ENCODE measurements around the gene SLC17A2. TPM values are rescaled to one million over a fixed set of nuclear protein-coding genes. Genes with fewer than 3 reads are reported as not detected.

Gene SLC17A2
- total and polyA plus RNA-seq, 2 of the 8 experiments (the other 6 are each of a cell fraction or from before 2014, with no cell fraction given) = not detected

GRCh38 chr6:25882051-25882496 is 48.4 kb downstream of the SLC17A2 start:
- H3K23ac ChIP-seq (ENCODE audit: insufficient read length) = no peak overlapping the region
- DNase-seq (ENCODE audit: low read depth in 1 of 2, low spot score in 2 of 2) (peak; percentile 57 to 72), FAIRE-seq (no peak)
- no peak overlapping the region for H2BK15ac ChIP-seq (ENCODE audit: low read length)
- no peak overlapping the region for H2BK12ac ChIP-seq (ENCODE audit: low read depth, low read length)
- H3K4me1 ChIP-seq (replicated peaks in 1 of 4; ENCODE audit: control insufficient read depth in 3 of 4, insufficient read depth in 4 of 4, low read length in 3 of 4) = no peaks in the 10 kb centered on the region; a peak in 1 of 7 replicates
- peaks cover 0 to 4% (median 0%) of the 10 kb centered on the region in 4 experiments; a peak in 1 of 7 replicates for H3K27me3 ChIP-seq (replicated peaks in 1 of 4; ENCODE audit: control insufficient read depth in 3 of 4, extremely low read depth in 1 of 4, insufficient read depth in 3 of 4, low read length in 3 of 4)
- peak overlapping the region; percentile 75; the same call in 1 of the 2 replicates for H4K8ac ChIP-seq (ENCODE audit: extremely low read depth, insufficient read depth, low read length)
- H2AK5ac ChIP-seq (ENCODE audit: low read depth, low read length) = no peak overlapping the region
- H3K14ac ChIP-seq (ENCODE audit: insufficient read length) = no peak overlapping the region
- WGBS, 2 experiments (ENCODE audit: extremely low coverage in 1 of 2, insufficient coverage in 1 of 2, insufficient read length in 1 of 2, insufficient replicate concordance in 2 of 2, low coverage in 1 of 2, low lambda C conversion rate in 2 of 2, missing lambda C conversion rate in 1 of 2) = 51% methylated on average over 28 of the region's 28 CpGs; no CpG with 5 or more reads in 1 of the 2 experiments
- H2BK120ac ChIP-seq (replicated peaks; ENCODE audit: low read depth, low read length) = no peak overlapping the region
- no peaks in the 10 kb centered on the region for H3K9me3 ChIP-seq (ENCODE audit: insufficient read depth in 2 of 2, low read depth in 1 of 2, low read length in 1 of 2)
- H3K27ac ChIP-seq (ENCODE audit: low read depth, low read length) = no peak overlapping the region
- no peak overlapping the region for H3K56ac ChIP-seq (replicated peaks; ENCODE audit: insufficient read length, low read depth, low read length)
- no peak overlapping the region for H4K5ac ChIP-seq (ENCODE audit: insufficient read length, low read depth, low read length)
- H3K18ac ChIP-seq (ENCODE audit: extremely low read depth, low read length) = no peak overlapping the region
- peak overlapping the region; percentile 74 for H2AFZ ChIP-seq (ENCODE audit: low read length)
- no peaks in the 10 kb centered on the region for H4K20me1 ChIP-seq (replicated peaks in 1 of 2; ENCODE audit: control insufficient read depth in 1 of 2, insufficient read depth in 2 of 2, low read length in 2 of 2)
- POLR2A ChIA-PET (ENCODE audit: partially characterized antibody) = no interaction called here
- no peaks in the 10 kb centered on the region for H3K79me2 ChIP-seq (ENCODE audit: control insufficient read depth in 1 of 2, insufficient read depth in 2 of 2, low read length in 2 of 2)
- no peak overlapping the region for H3K9ac ChIP-seq (replicated peaks in 1 of 4; ENCODE audit: extremely low read depth in 1 of 4, low read depth in 3 of 4, low read length in 3 of 4)
- no peaks in the 10 kb centered on the region; the same call in 1 of the 2 replicates for H3K23me2 ChIP-seq (ENCODE audit: low read depth, low read length)
- H2BK5ac ChIP-seq (ENCODE audit: low read depth, low read length) = no peak overlapping the region
- H3K4me2 ChIP-seq (ENCODE audit: insufficient read depth in 1 of 2, low read depth in 2 of 2, low read length in 2 of 2) = peak overlapping the region; percentile 25 to 48; a peak in 3 of 4 replicates
- no peak overlapping the region for H2BK20ac ChIP-seq (ENCODE audit: low read length)
- no peak overlapping the region for H3K4ac ChIP-seq (replicated peaks; ENCODE audit: insufficient read length, low read depth, low read length)
- no peaks in the 10 kb centered on the region for H3K36me3 ChIP-seq (ENCODE audit: control insufficient read depth in 2 of 4, insufficient read depth in 4 of 4, low read length in 3 of 4)
- CTCF ChIA-PET (ENCODE audit: partially characterized antibody) = interaction anchor here (0.6 to 1.9 kb wide), 15 partner anchors 14 to 1436 kb away, joined by 3 to 7 read pairs (median 3); no protein-coding TSS in a partner anchor
- no peak overlapping the region for H4K91ac ChIP-seq (replicated peaks; ENCODE audit: insufficient read length, low read length)
- peak overlapping the region in 3 of 4 experiments; percentile 0 to 44 (median 7); a peak in 4 of 8 replicates for H3K4me3 ChIP-seq (ENCODE audit: extremely low read depth in 1 of 4, insufficient read depth in 2 of 4, low read depth in 3 of 4, low read length in 4 of 4)
- no peaks in the 10 kb centered on the region for H3K79me1 ChIP-seq (ENCODE audit: low read depth, low read length)
- peak; percentile 73 for TF ChIP-seq TBP (IDR thresholded peaks at IDR 0.05; ENCODE audit: low read depth, low read length)
- TF ChIP-seq KDM1A (IDR thresholded peaks at IDR 0.05; ENCODE audit: borderline replicate concordance, low read length) = no peak
- peak; percentile 70 for TF ChIP-seq CREB1 (IDR thresholded peaks at IDR 0.05)
- 0 out of 2 replicates have a peak, but pooled peaks have one; percentile 13 for TF ChIP-seq E2F6 (IDR thresholded peaks at IDR 0.05)
- no peak for TF ChIP-seq RBBP5 (IDR thresholded peaks at IDR 0.05; ENCODE audit: borderline replicate concordance, low read depth, low read length)
- TF ChIP-seq POLR2A (IDR thresholded peaks at IDR 0.05; ENCODE audit: control extremely low read depth in 1 of 2, low read depth in 2 of 2, low read length in 2 of 2) = no peak
- TF ChIP-seq TEAD4 (IDR thresholded peaks at IDR 0.05; ENCODE audit: low read depth, low read length) = no peak
- TF ChIP-seq YY1 (IDR thresholded peaks at IDR 0.05; ENCODE audit: low read depth, low read length) = 0 out of 2 replicates have a peak, but pooled peaks have one; percentile 23
- TF ChIP-seq CTCF (IDR thresholded peaks at IDR 0.05; ENCODE audit: control extremely low read depth in 1 of 3, insufficient read depth in 1 of 3, low read depth in 1 of 3, low read length in 3 of 3) = peak; percentile 21 to 47 (median 40)
- TF ChIP-seq RAD21 (IDR thresholded peaks at IDR 0.05 in 1 of 2, conservative IDR thresholded peaks at IDR 0.05 in 1 of 2; ENCODE audit: low read depth in 2 of 2, low read length in 2 of 2) = peak; percentile 19 to 42

Measured in H1 (cell line).